HG03196 (cell line): ENCODE measurements around the gene SLC5A8.
"Not testable (repeated sequence)": the region's sequence is repeated elsewhere in the genome, so short reads cannot be mapped to it uniquely, and the experiment has no call there.

Experiments used
- ATAC-seq: cut with Tn5 transposase; IDR thresholded peaks from one replicate; pipeline ENCODE4 v1.9.1; 2021; ENCODE audit not compliant: unreplicated experiment

The SLC5A8 gene

DNA sequence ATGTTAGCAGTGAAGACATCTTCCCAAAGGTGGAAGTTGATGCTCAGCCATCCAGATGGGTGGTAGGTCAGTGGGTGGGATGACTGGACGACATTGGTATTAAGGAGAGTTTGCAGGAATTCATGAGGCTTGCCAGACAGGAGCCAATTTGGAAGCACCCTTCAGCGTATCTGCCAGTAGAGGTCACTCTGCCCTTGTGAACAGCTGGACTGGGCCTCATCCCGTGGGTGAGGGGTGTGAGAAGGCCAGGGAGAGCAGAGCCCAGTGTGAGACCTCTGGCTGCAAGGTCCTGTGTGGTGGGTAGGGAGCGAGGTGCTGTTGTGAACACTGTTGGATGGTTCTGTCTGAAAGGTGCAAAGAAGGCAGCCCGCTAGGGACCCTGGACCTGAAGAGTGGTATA lies 37.7 kb downstream of the SLC5A8 start:
- ATAC-seq = no peak

DNA sequence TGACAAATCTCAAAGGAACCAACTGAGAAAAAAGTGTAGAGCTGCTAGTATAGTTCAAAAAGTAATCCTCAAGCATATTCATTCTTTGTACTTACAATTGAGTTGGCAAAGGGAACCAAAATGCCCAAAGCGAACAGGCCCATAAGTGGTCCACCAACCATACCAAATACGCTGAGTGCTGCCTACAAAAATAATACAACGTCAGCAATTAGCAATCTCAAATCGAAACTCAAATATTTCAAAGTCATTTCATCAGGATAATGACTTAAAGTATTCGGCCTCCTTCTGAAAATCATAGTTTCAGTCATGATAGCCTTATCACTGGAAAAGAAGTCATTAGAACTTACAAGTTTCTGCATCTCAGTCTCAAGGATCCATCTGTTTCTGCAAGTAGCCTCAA lies 42.0 kb downstream of the SLC5A8 start:
- no peak for ATAC-seq

DNA sequence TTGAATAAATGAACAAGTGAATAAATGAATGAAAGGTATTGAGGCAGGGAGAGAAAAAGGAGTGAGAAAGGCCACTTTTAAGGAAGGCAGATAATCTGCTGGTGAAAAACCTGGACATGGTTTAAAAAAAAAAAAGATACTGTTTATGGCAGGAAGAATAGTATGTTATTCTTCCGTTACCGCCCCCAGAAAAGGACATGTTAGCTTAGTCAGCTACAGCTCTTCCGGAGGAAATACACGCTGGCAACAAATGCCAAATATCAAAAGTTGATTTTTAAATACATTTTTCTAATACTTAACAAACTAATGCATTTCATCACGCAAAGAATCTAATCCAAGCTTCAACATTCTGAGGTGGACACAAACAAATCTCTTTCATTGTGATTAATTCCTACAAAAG lies 43.2 kb downstream of the SLC5A8 start:
- no peak for ATAC-seq

DNA sequence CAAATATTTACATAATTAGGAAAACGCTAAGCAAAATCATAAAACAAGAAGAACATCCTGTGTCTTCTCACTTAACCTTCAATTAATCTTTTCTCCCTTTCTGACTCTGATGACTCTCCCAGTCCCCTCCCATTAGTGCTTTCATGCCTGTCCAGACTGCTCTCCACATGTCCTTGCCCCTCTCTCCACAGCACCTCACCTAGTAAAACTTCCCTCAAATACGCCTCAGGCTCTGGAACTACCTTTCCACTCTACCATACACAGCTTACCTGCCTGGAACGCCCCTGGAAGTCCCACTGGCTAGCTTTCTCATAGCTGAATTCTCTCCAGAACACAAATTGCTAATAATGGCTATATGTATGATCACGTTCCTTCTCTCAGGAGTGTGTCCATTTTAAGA lies 44.7 kb downstream of the SLC5A8 start:
- ATAC-seq = no peak

DNA sequence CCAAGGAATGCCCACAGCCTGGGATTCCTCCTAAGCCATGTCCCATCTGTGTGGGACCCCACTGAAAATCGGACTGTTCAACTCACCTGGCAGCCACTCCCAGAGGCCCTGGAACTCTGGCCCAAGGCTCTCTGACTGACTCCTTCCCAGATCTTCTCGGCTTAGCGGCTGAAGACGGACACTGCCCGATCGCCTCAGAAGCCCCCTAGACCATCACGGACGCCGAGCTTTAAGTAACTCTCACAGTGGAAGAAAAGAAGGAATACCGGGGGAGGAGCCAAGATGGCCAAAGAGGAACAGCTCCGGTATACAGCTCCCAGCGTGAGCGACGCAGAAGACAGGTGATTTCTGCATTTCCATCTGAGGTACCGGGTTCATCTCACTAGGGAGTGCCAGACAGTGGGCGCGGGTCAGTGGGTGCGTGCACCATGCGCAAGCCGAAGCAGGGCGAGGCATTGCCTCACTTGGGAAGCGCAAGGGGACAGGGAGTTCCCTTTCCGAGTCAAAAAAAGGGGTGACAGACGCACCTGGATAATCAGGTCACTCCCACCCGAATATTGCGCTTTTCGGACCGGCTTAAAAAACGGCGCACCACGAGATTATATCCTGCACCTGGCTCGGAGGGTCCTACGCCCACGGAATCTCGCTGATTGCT lies 64.1 kb downstream of the SLC5A8 start:
- not testable (repeated sequence) for ATAC-seq

DNA sequence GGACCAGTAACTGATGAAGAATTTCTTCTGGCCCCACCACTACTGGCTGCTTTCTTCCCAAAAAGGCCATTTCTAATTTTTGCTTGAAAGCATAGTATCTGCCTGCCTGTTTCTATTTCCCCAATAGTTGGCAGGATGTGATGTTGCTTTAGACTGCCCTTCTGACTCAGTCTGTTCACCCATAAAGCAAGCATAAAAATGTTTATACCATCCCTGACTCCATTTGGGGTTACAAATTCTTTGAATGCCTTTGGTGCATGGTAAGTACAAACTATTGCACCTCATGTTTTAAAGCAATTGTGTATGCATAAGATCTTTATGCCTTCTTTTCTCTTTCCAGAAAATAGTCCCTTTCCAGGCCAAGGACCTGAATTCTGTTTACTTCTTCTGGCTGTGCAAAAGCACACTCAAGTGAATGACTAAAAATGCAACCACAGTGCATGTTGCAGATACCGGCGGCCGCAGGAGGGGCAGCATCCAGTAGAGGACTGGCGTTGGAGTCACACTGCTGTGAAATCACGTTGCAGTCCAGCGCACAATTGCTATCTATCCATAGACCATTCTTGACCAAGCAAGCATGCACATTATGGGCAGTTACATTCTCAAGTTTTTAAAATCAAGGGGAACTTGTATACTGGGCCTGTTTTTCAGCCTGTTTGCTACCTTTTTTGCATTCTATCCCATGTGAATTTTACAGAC lies 82.4 kb downstream of the SLC5A8 start:
- no peak for ATAC-seq

DNA sequence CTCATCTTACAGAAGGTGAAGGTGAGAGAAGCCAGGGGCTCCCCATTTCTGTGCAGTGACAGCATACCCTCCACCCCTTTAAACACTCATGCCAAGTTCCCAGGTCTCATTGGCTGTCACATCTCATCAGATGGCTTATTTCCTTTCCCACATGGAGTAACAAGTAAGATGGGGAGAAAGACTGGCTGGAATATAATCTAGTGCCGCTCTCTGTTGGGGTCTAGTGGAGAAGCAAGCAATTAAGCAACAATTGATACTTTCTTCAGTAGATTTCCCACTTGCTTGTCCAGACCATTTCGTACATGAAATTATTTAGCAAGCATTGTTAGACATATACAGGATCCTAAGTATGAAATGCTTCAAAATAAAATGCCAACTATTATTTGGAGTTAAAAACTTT lies 92.2 kb downstream of the SLC5A8 start:
- ATAC-seq = no peak

DNA sequence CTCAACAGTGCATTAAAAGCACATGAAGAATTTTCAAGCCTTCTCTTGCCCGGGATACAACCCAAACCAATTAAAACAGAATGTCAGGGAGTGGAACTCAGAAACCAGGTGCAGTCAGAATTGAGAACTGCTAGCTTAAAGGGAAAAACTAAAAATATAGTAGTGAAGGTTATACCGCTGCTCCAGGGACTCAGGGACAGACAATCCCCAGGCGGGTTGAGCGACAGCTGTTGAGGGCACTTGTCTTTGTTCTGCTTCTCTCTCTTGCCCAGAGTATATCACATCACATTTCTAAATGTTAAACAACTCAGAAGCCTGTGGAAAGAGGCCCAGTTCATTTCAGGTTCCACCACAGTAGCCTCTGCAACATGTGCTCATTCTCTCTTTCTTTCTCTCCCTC lies 93.1 kb downstream of the SLC5A8 start:
- no peak for ATAC-seq

DNA sequence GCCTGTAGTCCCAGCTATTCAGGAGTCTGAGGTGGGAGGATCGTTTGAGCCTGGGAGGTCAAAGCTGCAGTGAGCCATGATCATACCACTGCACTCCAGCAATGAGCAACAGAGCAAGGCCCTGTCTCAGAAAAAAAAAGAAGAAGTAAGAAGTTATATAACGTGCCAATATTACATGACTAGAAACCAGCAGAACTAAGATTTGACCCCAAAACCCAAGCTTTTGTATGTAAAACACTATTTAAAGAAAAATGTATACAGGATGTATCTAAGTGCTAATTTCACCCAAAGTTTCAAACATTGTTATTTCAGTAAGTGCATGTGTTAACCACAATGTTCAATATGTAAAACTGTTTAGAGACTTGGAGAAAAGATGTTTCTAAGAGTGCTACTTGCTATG lies 94.7 kb downstream of the SLC5A8 start:
- ATAC-seq = no peak

DNA sequence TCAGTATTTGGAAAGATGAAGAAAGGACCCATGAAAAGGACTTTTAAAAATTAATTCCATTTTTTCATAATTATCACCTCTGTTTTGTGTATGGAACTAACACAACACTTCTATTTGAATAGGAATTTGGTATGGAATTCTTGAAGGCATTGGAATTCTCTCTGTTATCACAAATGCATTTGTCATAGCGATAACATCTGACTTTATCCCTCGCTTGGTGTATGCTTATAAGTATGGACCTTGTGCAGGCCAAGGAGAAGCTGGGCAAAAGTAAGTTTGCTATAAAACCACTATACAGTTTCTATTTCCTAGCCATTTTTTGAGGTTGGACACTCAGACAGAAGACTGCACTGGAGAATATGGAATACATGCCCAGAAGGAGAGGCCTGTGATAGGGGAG lies 98.6 kb downstream of the SLC5A8 start:
- no peak for ATAC-seq

DNA sequence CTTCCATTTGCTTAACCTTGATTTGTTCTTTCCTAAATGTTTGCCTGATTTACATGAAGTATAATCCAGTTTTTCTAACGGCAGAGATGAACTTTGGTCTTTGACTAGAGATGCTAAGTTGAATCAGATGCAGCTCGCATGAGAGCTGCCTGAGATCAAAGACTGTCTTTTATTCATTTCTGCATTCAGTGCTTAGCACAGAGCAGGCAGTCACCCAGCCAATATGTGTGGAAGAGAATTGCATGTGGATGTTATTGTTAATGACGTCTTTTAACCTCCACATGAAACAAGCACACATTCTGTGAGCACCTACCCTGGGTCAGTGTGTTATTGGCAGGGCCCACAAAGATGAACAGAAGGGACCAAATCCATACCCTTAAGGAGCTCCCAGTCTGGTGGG lies 99.2 kb downstream of the SLC5A8 start:
- ATAC-seq = no peak

DNA sequence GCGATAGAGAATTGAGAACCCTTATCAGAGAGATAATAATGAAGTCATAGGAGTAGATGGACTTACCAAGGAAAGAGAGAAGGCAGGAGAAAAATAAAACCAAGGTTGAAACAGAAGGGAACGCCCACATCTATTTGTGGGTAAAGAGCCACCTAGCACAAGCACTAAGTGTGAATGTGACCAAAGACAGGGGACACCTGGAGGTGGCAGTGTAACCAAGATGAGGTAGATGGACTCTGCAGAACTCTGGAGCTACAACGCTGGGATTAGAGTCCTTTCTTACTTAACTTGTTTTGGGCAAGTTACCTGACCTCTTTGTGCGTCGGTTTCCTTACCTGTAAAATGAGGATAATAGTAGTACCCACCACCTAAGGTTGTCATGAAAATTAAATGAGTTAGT lies 101.9 kb downstream of the SLC5A8 start:
- no peak for ATAC-seq

DNA sequence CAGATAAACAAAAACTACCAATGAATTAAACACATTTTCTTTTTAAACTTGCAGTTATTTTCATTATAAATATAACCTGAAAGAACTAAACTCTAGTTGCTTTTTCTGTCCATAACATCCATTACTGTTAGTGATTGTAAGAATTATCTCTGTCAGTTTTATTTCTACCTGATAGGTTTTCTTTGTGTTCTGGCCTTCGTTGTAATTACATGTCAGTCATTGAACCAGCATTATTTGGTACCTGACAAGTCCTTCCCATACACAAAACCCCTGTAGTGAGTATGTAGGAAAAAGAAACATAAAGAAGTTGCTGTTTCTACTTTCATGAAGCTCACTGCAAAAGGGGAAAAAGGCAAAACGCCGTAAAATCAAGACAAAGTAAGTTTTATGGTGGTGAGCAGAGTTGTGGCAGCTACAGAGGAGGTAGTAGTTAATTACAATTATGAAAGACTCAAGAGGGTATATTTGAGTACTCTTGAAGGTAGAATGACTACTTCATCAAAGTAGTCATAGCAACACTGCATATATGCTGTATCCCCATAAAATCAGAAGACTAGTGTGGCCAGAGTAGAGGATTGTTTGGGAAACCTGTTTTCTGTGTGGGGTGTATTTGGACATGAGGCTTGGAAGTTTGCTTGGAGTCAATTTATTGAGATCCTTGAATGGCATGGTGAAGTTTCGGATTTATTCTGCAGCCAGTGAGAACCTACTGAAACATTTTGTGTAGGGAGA lies 102.8 kb downstream of the SLC5A8 start:
- ATAC-seq = no peak
